Measurements from ENCODE around the gene KCNMB2.
"Not testable (repeated sequence)": the region's sequence is repeated elsewhere in the genome, so short reads cannot be mapped to it uniquely, and the experiment has no call there.

The KCNMB2 gene

GRCh38 chr3:178536211-178537079, at the start of gene KCNMB2:
KCNMB2 (plus strand) TSS chr3:178536436.
- DNase-seq = peak in 1 of 56 donors; percentile 4

GRCh38 chr3:178486903-178487302, 49.3 kb upstream of the KCNMB2 start:
- DNase-seq = no peak

DNA sequence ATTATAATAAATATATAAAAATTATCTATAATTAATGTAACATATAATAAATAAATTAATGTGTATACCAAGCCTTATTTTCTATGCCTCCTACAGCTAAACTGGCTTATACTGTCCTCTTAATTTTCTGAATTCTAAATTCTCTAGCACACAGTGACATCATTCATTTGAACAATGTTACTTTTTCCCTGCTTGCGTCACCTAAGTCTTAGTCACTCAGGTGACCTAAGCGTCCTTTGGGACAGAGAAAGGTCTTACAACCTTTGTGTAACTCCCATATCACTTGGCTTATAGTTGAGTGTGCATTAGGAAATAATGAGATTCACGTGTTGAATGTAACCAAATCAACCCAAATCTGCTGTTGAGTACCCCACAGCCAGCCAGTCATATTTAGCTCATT, 48.5 kb upstream of the KCNMB2 start:
- no peak for DNase-seq

GRCh38 chr3:178491751-178492150, 44.5 kb upstream of the KCNMB2 start:
- no peak for DNase-seq

DNA sequence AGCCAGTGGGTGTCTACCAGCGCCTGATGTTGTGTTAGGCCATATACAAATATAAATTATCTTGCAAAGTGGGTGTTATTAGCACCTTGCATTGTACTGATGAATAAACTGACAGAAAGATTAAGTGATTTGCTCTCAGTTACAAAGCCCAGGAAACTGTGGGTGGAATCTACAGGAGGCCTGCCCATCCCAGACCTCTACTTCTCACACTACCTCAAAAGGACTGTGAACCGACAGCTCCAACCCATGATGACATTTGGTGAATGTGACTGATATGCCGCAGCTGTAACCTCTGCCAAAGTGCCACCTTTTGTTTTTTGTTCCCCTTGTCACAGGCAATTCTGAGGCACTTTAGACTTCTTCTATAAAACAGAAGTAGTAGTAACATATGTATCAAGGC, 43.7 kb upstream of the KCNMB2 start:
- no peak for DNase-seq

DNA sequence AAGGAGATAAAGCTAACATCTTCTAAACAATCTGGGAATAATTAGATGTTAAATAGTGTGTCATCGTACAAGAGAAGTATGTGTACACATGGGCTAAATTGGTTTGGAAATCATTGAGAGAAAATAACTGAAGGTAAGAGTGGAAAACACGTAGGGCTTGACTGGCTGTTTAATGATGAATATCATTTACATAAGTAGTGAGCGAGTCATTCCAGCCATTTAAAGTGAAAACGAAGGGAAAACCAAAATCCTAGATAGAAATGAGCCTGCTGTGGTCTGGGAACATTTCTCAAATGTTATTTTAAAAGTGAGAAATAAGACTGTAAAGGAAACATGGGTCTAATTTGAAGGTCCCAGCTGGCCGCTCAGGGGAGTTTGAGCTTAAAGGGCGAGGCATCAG, 41.9 kb upstream of the KCNMB2 start:
- no peak for DNase-seq

DNA sequence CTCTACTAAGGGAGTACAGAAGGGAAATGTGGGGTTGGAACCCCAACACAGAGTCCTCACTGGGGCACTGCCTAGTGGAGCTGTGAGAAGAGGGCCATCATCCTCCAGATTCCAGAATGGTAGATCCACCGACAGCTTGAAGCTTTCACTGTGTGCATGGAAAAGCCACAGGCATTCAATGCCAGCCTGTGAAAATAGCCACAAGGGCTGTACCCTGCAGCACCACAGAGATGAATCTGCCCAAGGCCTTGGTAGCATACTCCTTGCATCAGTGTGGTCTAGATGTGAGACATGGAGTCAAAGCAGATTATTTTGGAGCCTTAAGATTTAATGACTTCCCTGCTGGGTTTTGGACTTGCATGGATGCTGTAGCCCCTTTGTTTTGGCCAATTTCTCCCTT, 39.3 kb upstream of the KCNMB2 start:
- no peak for DNase-seq

- DNase-seq = no peak
Observed at GRCh38 chr3:178498871-178499270, 37.4 kb upstream of the KCNMB2 start.

GRCh38 chr3:178500631-178501030, 35.6 kb upstream of the KCNMB2 start:
- no peak for DNase-seq

GRCh38 chr3:178504128-178504527, 32.1 kb upstream of the KCNMB2 start:
- no peak for DNase-seq

DNA sequence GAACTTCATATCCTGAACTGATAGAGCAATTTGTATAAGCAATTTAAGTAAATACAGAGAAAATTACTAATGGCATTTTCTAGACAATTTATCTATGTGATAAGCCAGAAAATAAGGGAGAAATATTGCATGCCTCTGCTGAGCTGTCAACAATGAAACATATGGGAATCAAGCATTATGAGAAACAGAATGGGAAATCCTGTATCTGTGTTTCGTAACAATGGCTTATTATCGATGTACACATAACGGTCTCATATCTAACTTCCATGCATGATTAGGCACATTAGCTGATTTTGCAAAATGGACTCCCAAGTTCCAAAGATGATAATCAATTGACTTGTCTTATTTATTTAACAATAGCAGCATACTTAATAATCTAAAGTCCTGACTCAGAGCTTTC, 30.4 kb upstream of the KCNMB2 start:
- no peak for DNase-seq

DNA sequence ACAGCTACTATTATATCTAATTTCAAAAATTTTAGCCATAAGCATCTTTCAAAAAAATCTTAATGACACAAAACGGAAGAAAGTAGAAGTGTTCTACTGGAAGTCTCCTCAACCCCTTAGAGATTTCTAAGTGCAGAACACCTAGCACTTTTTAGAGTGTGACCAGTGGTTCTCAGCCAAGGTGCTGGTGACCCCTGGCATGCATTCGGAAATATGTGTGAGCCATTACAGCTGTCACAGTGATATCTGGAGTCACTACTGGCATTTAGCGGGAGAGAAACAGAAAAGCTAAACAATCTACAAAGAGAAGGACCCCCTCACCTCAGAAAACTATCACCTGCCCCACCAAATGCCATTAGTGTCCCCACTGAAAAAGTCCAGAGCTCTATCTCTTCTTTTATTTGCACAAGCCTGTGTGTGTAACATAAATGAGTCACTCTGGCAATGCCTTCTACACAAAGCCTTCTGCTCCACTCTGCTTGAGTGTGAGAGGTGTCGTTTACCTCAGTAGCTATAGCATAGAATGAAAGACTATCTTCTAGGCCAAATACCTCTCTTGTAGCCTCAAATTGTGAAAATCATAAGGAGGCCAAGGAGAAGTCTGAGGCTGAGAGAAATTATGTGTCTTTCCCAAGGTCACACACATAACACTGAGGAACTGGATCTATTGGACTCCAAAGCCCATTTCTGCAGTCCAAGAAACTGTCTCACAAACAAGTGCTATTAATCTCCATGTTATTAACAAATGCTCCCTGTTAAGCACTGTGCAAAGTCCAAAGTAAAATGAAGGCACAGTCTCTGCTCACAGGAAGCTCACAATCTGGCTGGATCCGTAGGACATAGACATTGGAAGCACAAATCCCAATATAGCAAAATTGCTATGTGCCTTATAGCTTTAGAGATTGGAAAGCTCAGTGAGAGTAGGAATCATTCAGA, 28.5 kb upstream of the KCNMB2 start:
- no peak for DNase-seq

- no peak for DNase-seq
Observed at GRCh38 chr3:178508443-178508825, 27.8 kb upstream of the KCNMB2 start.

DNA sequence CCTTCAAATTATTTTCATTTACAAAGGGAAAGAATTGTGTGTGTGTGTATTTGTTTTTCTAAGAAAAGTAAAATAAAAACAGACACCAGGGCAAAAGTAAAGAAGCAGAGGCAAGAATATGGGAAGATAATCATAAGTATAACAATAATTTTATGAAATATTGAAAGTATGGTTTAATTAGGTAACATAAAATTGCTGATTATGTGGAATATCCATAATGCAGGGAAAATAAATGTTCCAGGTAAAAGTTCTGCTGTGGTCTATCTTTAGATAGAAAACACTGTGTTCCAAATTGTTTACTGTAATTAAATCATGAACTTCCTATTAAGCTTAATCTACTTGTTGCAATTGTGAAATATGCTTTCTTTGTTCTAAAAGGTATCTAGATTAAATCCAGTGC, 25.7 kb upstream of the KCNMB2 start:
- DNase-seq = no peak

DNA sequence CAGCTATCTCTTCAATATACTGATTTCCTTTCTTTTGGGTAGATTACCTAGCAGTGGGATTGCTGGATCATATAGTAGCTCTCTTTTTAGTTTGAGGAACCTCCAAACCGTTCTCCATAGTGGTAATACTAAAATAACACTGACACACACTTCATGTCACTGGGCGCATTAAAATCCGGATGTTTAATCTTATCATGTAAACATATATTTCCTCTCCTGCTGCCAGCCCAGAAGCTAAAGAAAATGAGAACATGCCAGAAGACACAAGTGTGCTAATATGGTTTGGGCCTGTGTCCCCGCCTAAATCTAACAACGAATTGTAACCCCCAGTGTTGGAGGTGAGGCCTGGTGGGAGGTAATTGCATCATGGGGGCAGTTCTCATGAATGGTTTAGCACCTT, 23.6 kb upstream of the KCNMB2 start:
- no peak for DNase-seq

DNA sequence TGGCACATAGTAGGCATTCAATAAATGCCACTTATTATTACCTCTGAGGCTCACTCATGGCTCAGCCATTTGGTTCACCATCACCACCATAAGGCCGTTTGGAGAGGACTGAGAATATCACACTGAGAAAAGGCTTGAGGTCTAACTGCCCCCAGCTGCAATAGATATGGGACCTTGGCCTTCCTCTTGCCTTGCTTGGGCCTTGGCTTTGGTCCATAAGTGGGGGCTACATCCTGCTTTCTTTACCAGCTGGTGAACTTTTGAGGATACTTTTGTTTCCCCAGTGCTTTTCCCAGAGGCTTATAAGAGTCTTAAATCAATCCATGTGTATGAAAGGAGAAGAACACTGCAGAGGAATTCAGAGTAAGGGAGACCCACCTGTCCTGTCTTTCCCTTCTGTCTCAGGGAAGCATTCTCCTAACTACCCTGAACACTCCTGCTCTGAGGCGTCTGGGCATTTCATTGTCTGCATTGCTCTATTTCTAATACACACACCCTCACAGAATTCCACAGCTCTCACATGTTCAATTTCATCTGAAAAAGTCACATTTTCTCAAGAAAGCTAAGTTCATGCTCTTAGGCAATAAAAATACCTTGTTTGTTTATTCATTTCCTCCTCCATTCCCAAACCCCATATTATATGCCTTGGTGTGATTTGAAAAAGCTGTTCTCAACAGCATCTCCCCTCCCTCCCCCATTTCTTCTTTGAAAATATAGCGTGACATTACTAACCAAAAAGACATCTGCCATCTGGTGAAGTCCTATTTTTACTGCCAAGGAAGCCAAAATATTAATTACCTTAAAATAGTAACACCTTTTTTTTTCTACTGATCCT, 22.5 kb upstream of the KCNMB2 start:
- DNase-seq = no peak

DNA sequence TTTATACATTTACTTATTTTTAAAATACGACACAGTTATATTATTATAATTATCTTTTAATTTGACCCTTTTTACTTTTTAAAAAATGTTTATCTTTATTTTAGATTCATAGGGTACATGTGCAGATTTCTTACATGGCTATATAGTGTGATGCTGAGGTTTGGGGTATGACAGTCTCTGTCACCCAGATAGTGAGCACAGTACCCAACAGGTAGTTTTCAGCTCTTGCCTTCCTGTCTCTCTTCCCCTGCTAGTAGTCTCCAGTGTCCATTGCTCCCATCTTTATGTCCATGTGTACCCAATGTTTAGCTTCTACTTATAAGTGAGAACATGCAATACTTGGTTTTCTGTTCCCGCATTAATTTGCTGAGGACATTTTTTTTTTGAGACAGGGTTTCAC, 21.8 kb upstream of the KCNMB2 start:
- DNase-seq = no peak

DNA sequence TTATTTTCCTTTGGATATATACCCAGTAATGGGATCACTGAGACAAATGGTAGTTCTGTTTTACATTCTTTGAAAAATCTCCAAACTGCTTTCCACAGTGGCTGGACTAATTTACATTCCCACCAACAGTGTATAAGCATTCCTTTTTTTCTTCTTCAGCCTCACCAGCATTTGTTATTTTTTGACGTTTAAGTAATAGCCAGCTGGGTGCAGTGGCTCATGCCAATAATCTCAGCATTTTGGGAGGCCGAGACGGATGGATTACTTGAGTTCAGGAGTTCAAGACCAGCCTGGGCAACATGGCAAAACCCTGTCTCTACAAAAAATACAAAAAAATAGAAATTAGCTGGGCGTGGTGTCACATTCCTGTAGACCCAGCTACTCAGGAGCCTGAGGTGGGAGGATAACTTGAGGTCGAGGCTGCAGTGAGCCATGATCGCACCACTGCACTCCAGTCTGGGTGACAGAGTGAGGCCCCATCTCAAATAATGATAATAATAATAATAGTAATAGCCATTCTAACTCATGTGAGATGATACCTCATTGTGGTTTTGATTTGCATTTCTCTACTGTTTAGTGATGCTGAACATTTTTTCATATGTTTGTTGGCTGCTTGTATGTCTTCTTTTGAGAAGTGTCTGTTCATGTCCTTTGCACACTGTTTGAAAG, 21.0 kb upstream of the KCNMB2 start:
- DNase-seq = not testable (repeated sequence)

GRCh38 chr3:178517665-178518334, 18.4 kb upstream of the KCNMB2 start:
- DNase-seq = no peak

DNA sequence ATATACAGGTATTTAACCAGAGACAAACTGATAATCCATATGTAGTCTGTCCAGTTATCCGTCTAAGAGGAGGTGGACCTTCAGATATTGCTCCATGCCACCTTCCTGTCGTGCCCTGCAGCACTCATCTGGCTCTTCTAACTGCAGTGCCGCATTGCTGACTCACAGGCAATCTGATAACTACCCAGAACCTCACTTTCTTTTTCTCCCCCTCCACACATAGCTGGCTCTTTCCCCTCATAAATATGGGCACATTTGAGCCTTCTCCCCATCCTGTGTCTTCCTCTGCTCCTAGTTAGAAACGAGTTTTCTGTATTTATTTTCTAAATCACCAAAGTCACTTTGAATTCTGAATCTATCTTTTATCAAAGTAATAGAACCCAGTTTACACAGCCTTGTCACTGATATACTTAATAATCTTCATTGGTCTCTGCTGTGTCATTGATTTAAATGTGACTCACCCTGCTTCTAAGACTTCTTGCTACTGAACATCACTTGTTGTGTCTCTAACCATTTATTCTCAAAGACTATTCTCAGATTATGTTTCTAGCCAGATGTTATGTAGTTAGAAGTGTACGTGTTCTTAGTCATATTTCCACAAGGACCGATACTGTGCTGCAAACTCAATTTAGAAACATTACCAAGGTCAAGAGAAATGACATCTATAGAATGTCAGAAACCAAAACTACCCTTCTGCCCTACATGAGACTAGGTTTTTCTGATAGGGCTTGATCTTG, 17.4 kb upstream of the KCNMB2 start:
- no peak for DNase-seq

Measured in nucleus accumbens (tissue), 56 donors.